ENCODE results near the gene MAP4K2. TPM values are rescaled to one million over a fixed set of nuclear protein-coding genes. Genes with fewer than 3 reads are reported as not detected.
A peak's percentile ranks its signal among the peaks of the same experiment; 100 is the strongest.

MAP4K2 gene
- polyA plus RNA-seq, 3 donors: 9.9 to 38.0 (median 12.6) TPM

- peaks cover 13 to 15% of the 10 kb centered on the region in 2 donors for H3K36me3 Mint-ChIP-seq
- no peak overlapping the region for H3K4me3 ChIP-seq (replicated peaks in 1 of 3; ENCODE audit: low read depth in 2 of 3, low read length in 3 of 3)
- H3K9me3 Mint-ChIP-seq: no peaks in the 10 kb centered on the region
- H3K9me3 ChIP-seq (replicated peaks in 1 of 2; ENCODE audit: control insufficient read depth in 1 of 2, insufficient read depth in 1 of 2, low read length in 2 of 2): no peaks in the 10 kb centered on the region
- H3K4me1 ChIP-seq (ENCODE audit: control insufficient read depth in 1 of 2, insufficient read depth in 2 of 2, low read length in 2 of 2): no peaks in the 10 kb centered on the region
- intact Hi-C loops (cut with micrococcal nuclease): no loop called here
- no peak for TF ChIP-seq CTCF (IDR thresholded peaks at IDR 0.05)
- no peak overlapping the region for H3K4me3 Mint-ChIP-seq
- H3K27ac Mint-ChIP-seq: peak overlapping the region in 2 of 7 donors; percentile 25 to 53
- H3K9ac ChIP-seq (ENCODE audit: insufficient read depth, low read length, poor library complexity, severe bottlenecking): no peak overlapping the region
- H4K20me1 ChIP-seq (ENCODE audit: insufficient read depth, low read length): peaks cover 23% of the 10 kb centered on the region
- DNase-seq: no peak
- peaks cover 6 to 9% of the 10 kb centered on the region in 2 donors for H3K36me3 ChIP-seq (replicated peaks in 1 of 2; ENCODE audit: control insufficient read depth in 1 of 2, insufficient read depth in 2 of 2, low read length in 2 of 2)
- H3K27me3 ChIP-seq (ENCODE audit: control insufficient read depth in 2 of 2, insufficient read depth in 2 of 2, low read length in 2 of 2): no peaks in the 10 kb centered on the region
- H3K27me3 Mint-ChIP-seq (ENCODE audit: low read depth in 3 of 3): peaks cover 0 to 5% (median 3%) of the 10 kb centered on the region in 3 donors
- no peaks in the 10 kb centered on the region for H3K79me2 ChIP-seq (ENCODE audit: insufficient read depth, low read length)
- peaks cover 12% of the 10 kb centered on the region for H3K4me1 Mint-ChIP-seq
- H3K4me2 ChIP-seq (replicated peaks; ENCODE audit: extremely low read depth, low read length, poor library complexity, severe bottlenecking): no peak overlapping the region
- 98% methylated on average over 17 of the region's 19 CpGs for WGBS (ENCODE audit: insufficient coverage)
- H3K27ac ChIP-seq (ENCODE audit: low read depth in 1 of 2, low read length in 2 of 2): no peak overlapping the region
- H2AFZ ChIP-seq (ENCODE audit: insufficient read depth, low read depth, low read length, poor library complexity, severe bottlenecking): no peak overlapping the region
Observed at GRCh38 chr11:64757549-64758329, 45.3 kb downstream of the MAP4K2 start.

GRCh38 chr11:64755681-64756361, 47.2 kb downstream of the MAP4K2 start:
- Mint-ChIP-seq H3K27me3 (ENCODE audit: low read depth in 3 of 3) (peaks cover 0 to 4% (median 3%) of the 10 kb centered on the region in 3 donors), H3K36me3 (peaks cover 13 to 18% of the 10 kb centered on the region in 2 donors), H3K9me3 (no peaks in the 10 kb centered on the region), H3K27ac (no peak overlapping the region), H3K4me1 (peaks cover 2% of the 10 kb centered on the region), H3K4me3 (no peak overlapping the region)
- Histone ChIP-seq H4K20me1 (ENCODE audit: insufficient read depth, low read length) (peaks cover 10% of the 10 kb centered on the region), H3K4me2 (replicated peaks; ENCODE audit: extremely low read depth, low read length, poor library complexity, severe bottlenecking) (no peak overlapping the region), H3K27ac (ENCODE audit: low read depth in 1 of 2, low read length in 2 of 2) (no peak overlapping the region), H3K36me3 (replicated peaks in 1 of 2; ENCODE audit: control insufficient read depth in 1 of 2, insufficient read depth in 2 of 2, low read length in 2 of 2) (no peaks in the 10 kb centered on the region), H3K4me3 (replicated peaks in 1 of 3; ENCODE audit: low read depth in 2 of 3, low read length in 3 of 3) (no peak overlapping the region), H3K27me3 (ENCODE audit: control insufficient read depth in 2 of 2, insufficient read depth in 2 of 2, low read length in 2 of 2) (no peaks in the 10 kb centered on the region), H3K4me1 (ENCODE audit: control insufficient read depth in 1 of 2, insufficient read depth in 2 of 2, low read length in 2 of 2) (no peaks in the 10 kb centered on the region), H2AFZ (ENCODE audit: insufficient read depth, low read depth, low read length, poor library complexity, severe bottlenecking) (no peak overlapping the region), H3K79me2 (ENCODE audit: insufficient read depth, low read length) (no peaks in the 10 kb centered on the region), H3K9ac (ENCODE audit: insufficient read depth, low read length, poor library complexity, severe bottlenecking) (no peak overlapping the region), H3K9me3 (replicated peaks in 1 of 2; ENCODE audit: control insufficient read depth in 1 of 2, insufficient read depth in 1 of 2, low read length in 2 of 2) (no peaks in the 10 kb centered on the region)
- no peak for TF ChIP-seq CTCF (IDR thresholded peaks at IDR 0.05)
- DNase-seq: no peak
- 84% methylated on average over 3 of the region's 13 CpGs for WGBS (ENCODE audit: insufficient coverage)
- intact Hi-C loops (cut with micrococcal nuclease): no loop called here

Data from CD14-positive monocyte (primary cell).